ENCODE results near the gene TRERF1. TPM values are rescaled to one million over a fixed set of nuclear protein-coding genes. Genes with fewer than 3 reads are reported as not detected.

TRERF1 gene
- polyA plus RNA-seq, 1 donor (not counting 4 experiments of a cell fraction or from before 2014, with no cell fraction given), result 4.8 TPM

DNA sequence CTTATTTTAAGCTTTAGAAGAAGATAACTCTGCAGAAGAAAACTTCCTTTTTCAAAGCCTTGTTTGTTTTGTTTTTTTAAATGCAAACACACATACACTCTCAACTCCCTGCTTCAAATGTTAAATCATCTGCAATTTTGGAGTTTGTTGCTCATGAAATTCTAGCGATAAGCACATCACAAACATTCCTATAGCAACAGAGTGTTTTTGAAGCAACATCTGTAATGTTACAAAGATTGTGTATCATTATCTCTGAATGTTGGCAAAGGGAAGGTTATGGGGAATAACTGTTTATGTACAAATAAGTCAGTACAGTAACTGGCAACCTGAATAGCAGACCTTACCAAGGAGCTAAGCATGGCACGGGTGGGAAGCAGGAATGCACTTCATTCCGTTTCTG is 149.3 kb downstream of the TRERF1 start:
- no peak for DNase-seq (ENCODE audit: low read depth, low spot score)
- no peak for FAIRE-seq
- H3K36me3 ChIP-seq (ENCODE audit: control insufficient read depth in 2 of 2, extremely low read depth in 1 of 2, insufficient read depth in 2 of 2, low read length in 2 of 2), result peaks cover 1 to 10% of the 10 kb centered on the region in 2 experiments
- no peak overlapping the region for H3K4me2 ChIP-seq (ENCODE audit: control insufficient read depth, extremely low read depth, insufficient read depth, low read depth, low read length)
- H3K79me2 ChIP-seq (ENCODE audit: control insufficient read depth, insufficient read depth, low read length), result no peaks in the 10 kb centered on the region
- dilution Hi-C loops (cut with MboI; ENCODE audit: extremely low pct_ligation_motif_present, low sequenced_read_pairs), result no loop called here
- H3K4me1 ChIP-seq (ENCODE audit: control insufficient read depth, extremely low read depth, insufficient read depth, low read length), result peaks cover 13% of the 10 kb centered on the region
- no peak overlapping the region for H2AFZ ChIP-seq (ENCODE audit: control insufficient read depth, low read length)
- H4K20me1 ChIP-seq (ENCODE audit: control insufficient read depth, extremely low read depth, insufficient read depth, low read length), result no peaks in the 10 kb centered on the region
- TF ChIP-seq, protein P1, sequence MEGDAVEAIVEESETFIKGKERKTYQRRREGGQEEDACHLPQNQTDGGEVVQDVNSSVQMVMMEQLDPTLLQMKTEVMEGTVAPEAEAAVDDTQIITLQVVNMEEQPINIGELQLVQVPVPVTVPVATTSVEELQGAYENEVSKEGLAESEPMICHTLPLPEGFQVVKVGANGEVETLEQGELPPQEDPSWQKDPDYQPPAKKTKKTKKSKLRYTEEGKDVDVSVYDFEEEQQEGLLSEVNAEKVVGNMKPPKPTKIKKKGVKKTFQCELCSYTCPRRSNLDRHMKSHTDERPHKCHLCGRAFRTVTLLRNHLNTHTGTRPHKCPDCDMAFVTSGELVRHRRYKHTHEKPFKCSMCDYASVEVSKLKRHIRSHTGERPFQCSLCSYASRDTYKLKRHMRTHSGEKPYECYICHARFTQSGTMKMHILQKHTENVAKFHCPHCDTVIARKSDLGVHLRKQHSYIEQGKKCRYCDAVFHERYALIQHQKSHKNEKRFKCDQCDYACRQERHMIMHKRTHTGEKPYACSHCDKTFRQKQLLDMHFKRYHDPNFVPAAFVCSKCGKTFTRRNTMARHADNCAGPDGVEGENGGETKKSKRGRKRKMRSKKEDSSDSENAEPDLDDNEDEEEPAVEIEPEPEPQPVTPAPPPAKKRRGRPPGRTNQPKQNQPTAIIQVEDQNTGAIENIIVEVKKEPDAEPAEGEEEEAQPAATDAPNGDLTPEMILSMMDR (optimal IDR thresholded peaks at IDR 0.05 in 1 of 3, IDR thresholded peaks at IDR 0.05 in 1 of 3, conservative IDR thresholded peaks at IDR 0.05 in 1 of 3; ENCODE audit: extremely low read depth in 1 of 3, insufficient read depth in 2 of 3, low read length in 3 of 3), result no peak
- TF ChIP-seq EZH2 (IDR thresholded peaks at IDR 0.05; ENCODE audit: low read length), result no peak
- no peaks in the 10 kb centered on the region for H3K9me1 ChIP-seq (ENCODE audit: control insufficient read depth, extremely low read depth, insufficient read depth, low read length)
- no peak overlapping the region for H3K27ac ChIP-seq (ENCODE audit: control insufficient read depth, insufficient read depth, low read length)
- H3K9ac ChIP-seq (ENCODE audit: control insufficient read depth, extremely low read depth, insufficient read depth, low read length), result no peak overlapping the region
- H3K4me3 ChIP-seq (ENCODE audit: control insufficient read depth in 2 of 3, extremely low read depth in 1 of 3, insufficient read depth in 2 of 3, low read depth in 1 of 3, low read length in 3 of 3), result no peak overlapping the region
- H3K27me3 ChIP-seq (ENCODE audit: control insufficient read depth, extremely low read depth, insufficient read depth, low read length), result no peaks in the 10 kb centered on the region
- no peaks in the 10 kb centered on the region for H3K9me3 ChIP-seq (ENCODE audit: control insufficient read depth, low read depth, low read length)

- no peak overlapping the region for H3K27ac ChIP-seq (ENCODE audit: control insufficient read depth, insufficient read depth, low read length)
- no peak for FAIRE-seq
- DNase-seq (ENCODE audit: low read depth, low spot score), result no peak
- H3K27me3 ChIP-seq (ENCODE audit: control insufficient read depth, extremely low read depth, insufficient read depth, low read length), result no peaks in the 10 kb centered on the region
- no peak overlapping the region for H2AFZ ChIP-seq (ENCODE audit: control insufficient read depth, low read length)
- H3K4me1 ChIP-seq (ENCODE audit: control insufficient read depth, extremely low read depth, insufficient read depth, low read length), result peaks cover 17% of the 10 kb centered on the region
- no peaks in the 10 kb centered on the region for H3K9me1 ChIP-seq (ENCODE audit: control insufficient read depth, extremely low read depth, insufficient read depth, low read length)
- no peak for TF ChIP-seq EZH2 (IDR thresholded peaks at IDR 0.05; ENCODE audit: low read length)
- TF ChIP-seq, protein P1 (optimal IDR thresholded peaks at IDR 0.05 in 1 of 3, IDR thresholded peaks at IDR 0.05 in 1 of 3, conservative IDR thresholded peaks at IDR 0.05 in 1 of 3; ENCODE audit: extremely low read depth in 1 of 3, insufficient read depth in 2 of 3, low read length in 3 of 3), result no peak
- no peaks in the 10 kb centered on the region for H3K79me2 ChIP-seq (ENCODE audit: control insufficient read depth, insufficient read depth, low read length)
- H3K9ac ChIP-seq (ENCODE audit: control insufficient read depth, extremely low read depth, insufficient read depth, low read length), result no peak overlapping the region
- H3K4me3 ChIP-seq (ENCODE audit: control insufficient read depth in 2 of 3, extremely low read depth in 1 of 3, insufficient read depth in 2 of 3, low read depth in 1 of 3, low read length in 3 of 3), result no peak overlapping the region
- dilution Hi-C loops (cut with MboI; ENCODE audit: extremely low pct_ligation_motif_present, low sequenced_read_pairs), result no loop called here
- peaks cover 1 to 10% of the 10 kb centered on the region in 2 experiments for H3K36me3 ChIP-seq (ENCODE audit: control insufficient read depth in 2 of 2, extremely low read depth in 1 of 2, insufficient read depth in 2 of 2, low read length in 2 of 2)
- no peaks in the 10 kb centered on the region for H3K9me3 ChIP-seq (ENCODE audit: control insufficient read depth, low read depth, low read length)
- no peak overlapping the region for H3K4me2 ChIP-seq (ENCODE audit: control insufficient read depth, extremely low read depth, insufficient read depth, low read depth, low read length)
- H4K20me1 ChIP-seq (ENCODE audit: control insufficient read depth, extremely low read depth, insufficient read depth, low read length), result no peaks in the 10 kb centered on the region
Observed at GRCh38 chr6:42301986-42302385, 149.7 kb downstream of the TRERF1 start.

Measured in keratinocyte (primary cell).